ENCODE measurements around the gene C7. TPM values are rescaled to one million over a fixed set of nuclear protein-coding genes. Genes with fewer than 3 reads are reported as not detected.
A peak's percentile ranks its signal among the peaks of the same experiment; 100 is the strongest.
"Not testable (repeated sequence)": the region's sequence is repeated elsewhere in the genome, so short reads cannot be mapped to it uniquely, and the experiment has no call there.

Gene C7
- total and polyA plus RNA-seq, 2 experiments from 2014 or later = 5.3 to 43.5 TPM

DNA sequence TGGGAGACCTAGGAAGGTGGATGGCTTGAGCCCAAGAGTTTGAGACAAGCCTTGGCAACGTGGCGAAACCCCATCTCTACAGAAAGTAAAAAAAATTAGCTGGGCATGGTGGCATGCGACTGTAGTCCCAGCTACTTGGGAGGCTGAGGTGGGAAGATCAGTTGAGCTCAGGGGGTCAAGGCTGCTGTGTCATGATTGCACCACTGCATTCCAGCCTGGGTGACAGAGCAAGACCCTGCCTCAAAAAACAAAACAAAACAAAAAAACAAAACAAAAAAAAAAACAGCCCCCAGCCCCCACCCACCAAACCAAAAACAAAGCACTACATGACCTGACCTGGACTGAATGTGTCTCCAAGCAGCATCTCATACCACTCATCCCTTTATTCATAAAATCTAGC, 33.3 kb upstream of the C7 start:
- Histone ChIP-seq H3K4me2 (no peak overlapping the region), H3K9me3 (ENCODE audit: low read depth) (no peaks in the 10 kb centered on the region), H2AFZ (no peak overlapping the region), H3K27me3 (no peaks in the 10 kb centered on the region), H3K36me3 (replicated peaks; ENCODE audit: insufficient read depth, low read depth) (no peaks in the 10 kb centered on the region), H3K79me2 (no peaks in the 10 kb centered on the region), H3K27ac (no peak overlapping the region), H3K4me3 (no peak overlapping the region), H3K9me2 (replicated peaks; ENCODE audit: insufficient read depth) (no peaks in the 10 kb centered on the region), H4K20me1 (ENCODE audit: insufficient read depth, poor library complexity, severe bottlenecking) (no peaks in the 10 kb centered on the region), H3K4me1 (ENCODE audit: insufficient read depth) (no peaks in the 10 kb centered on the region)
- DNase-seq (ENCODE audit: low spot score) = no peak
- no peak for TF ChIP-seq EZH2 (IDR thresholded peaks at IDR 0.05; ENCODE audit: borderline replicate concordance)
- no peak for TF ChIP-seq EZH2phosphoT487 (IDR thresholded peaks at IDR 0.05; ENCODE audit: low read depth, severe bottlenecking, unreplicated experiment)
- TF ChIP-seq, protein P1, sequence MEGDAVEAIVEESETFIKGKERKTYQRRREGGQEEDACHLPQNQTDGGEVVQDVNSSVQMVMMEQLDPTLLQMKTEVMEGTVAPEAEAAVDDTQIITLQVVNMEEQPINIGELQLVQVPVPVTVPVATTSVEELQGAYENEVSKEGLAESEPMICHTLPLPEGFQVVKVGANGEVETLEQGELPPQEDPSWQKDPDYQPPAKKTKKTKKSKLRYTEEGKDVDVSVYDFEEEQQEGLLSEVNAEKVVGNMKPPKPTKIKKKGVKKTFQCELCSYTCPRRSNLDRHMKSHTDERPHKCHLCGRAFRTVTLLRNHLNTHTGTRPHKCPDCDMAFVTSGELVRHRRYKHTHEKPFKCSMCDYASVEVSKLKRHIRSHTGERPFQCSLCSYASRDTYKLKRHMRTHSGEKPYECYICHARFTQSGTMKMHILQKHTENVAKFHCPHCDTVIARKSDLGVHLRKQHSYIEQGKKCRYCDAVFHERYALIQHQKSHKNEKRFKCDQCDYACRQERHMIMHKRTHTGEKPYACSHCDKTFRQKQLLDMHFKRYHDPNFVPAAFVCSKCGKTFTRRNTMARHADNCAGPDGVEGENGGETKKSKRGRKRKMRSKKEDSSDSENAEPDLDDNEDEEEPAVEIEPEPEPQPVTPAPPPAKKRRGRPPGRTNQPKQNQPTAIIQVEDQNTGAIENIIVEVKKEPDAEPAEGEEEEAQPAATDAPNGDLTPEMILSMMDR (IDR thresholded peaks at IDR 0.05; ENCODE audit: poor library complexity) = no peak
- WGBS (ENCODE audit: low lambda C conversion rate, missing lambda C conversion rate) = 97% methylated on average over 3 of the region's 3 CpGs

DNA sequence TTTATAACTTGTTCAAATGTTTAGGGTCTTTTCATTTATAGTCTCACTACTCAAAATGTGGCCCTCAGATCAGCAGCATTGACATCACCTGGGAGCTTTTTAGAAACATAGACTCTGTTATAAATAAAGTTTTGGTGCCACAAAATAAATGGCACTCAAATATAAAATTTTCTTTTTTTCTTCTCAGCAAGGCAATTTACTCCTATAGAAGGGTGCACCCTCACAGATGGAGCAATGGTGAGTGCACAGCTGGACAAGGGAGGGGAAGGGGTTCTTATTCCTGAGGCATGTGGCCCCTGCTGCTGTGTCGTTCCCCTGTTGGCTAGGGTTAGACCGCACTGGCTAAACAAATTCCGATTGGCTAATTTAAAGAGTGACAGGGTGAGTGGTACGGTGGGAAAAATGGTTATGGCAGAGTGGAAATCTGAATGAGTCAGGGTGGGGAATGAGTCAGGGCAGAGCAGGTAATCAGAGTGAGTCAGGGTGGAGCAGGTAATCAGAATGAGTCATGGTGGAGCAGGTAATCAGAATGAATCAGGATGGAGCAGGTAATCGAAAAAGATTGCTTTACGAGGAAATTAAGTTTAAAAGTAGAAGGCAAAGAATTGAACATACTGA, 31.8 kb upstream of the C7 start:
- Histone ChIP-seq H3K36me3 (replicated peaks; ENCODE audit: insufficient read depth, low read depth) (no peaks in the 10 kb centered on the region), H3K4me1 (ENCODE audit: insufficient read depth) (no peaks in the 10 kb centered on the region), H3K27ac (no peak overlapping the region), H3K27me3 (no peaks in the 10 kb centered on the region), H3K4me2 (no peak overlapping the region), H2AFZ (no peak overlapping the region), H3K79me2 (no peaks in the 10 kb centered on the region), H3K9me2 (replicated peaks; ENCODE audit: insufficient read depth) (no peaks in the 10 kb centered on the region), H3K9me3 (ENCODE audit: low read depth) (no peaks in the 10 kb centered on the region), H3K4me3 (no peak overlapping the region), H4K20me1 (ENCODE audit: insufficient read depth, poor library complexity, severe bottlenecking) (no peaks in the 10 kb centered on the region)
- TF ChIP-seq EZH2phosphoT487 (IDR thresholded peaks at IDR 0.05; ENCODE audit: low read depth, severe bottlenecking, unreplicated experiment) = no peak
- WGBS (ENCODE audit: low lambda C conversion rate, missing lambda C conversion rate) = 85% methylated on average over 6 of the region's 6 CpGs
- no peak for DNase-seq (ENCODE audit: low spot score)

- H3K4me1 ChIP-seq (ENCODE audit: insufficient read depth) = no peaks in the 10 kb centered on the region
- H3K9me3 ChIP-seq (ENCODE audit: low read depth) = no peaks in the 10 kb centered on the region
- no peaks in the 10 kb centered on the region for H3K79me2 ChIP-seq
- no peaks in the 10 kb centered on the region for H4K20me1 ChIP-seq (ENCODE audit: insufficient read depth, poor library complexity, severe bottlenecking)
- H3K9me2 ChIP-seq (replicated peaks; ENCODE audit: insufficient read depth) = no peaks in the 10 kb centered on the region
- H2AFZ ChIP-seq = no peak overlapping the region
- TF ChIP-seq, protein P1 (IDR thresholded peaks at IDR 0.05; ENCODE audit: poor library complexity) = peak; percentile 71
- TF ChIP-seq EZH2phosphoT487 (IDR thresholded peaks at IDR 0.05; ENCODE audit: low read depth, severe bottlenecking, unreplicated experiment) (no peak), EZH2 (IDR thresholded peaks at IDR 0.05; ENCODE audit: borderline replicate concordance) (no peak)
- DNase-seq (ENCODE audit: low spot score) = peak; percentile 13
- no peak overlapping the region for H3K27ac ChIP-seq
- H3K27me3 ChIP-seq = no peaks in the 10 kb centered on the region
- 47% methylated on average over 10 of the region's 10 CpGs for WGBS (ENCODE audit: low lambda C conversion rate, missing lambda C conversion rate)
- no peak overlapping the region for H3K4me2 ChIP-seq
- no peak overlapping the region for H3K4me3 ChIP-seq
- H3K36me3 ChIP-seq (replicated peaks; ENCODE audit: insufficient read depth, low read depth) = no peaks in the 10 kb centered on the region
These were observed 29.9 kb upstream of the C7 start for GRCh38 chr5:40879163-40879942.

GRCh38 chr5:40882291-40882690, 27.0 kb upstream of the C7 start:
- 93% methylated on average over 4 of the region's 4 CpGs for WGBS (ENCODE audit: low lambda C conversion rate, missing lambda C conversion rate)
- Histone ChIP-seq H3K27me3 (no peaks in the 10 kb centered on the region), H3K4me1 (ENCODE audit: insufficient read depth) (no peaks in the 10 kb centered on the region), H4K20me1 (ENCODE audit: insufficient read depth, poor library complexity, severe bottlenecking) (no peaks in the 10 kb centered on the region), H3K36me3 (replicated peaks; ENCODE audit: insufficient read depth, low read depth) (no peaks in the 10 kb centered on the region), H3K9me3 (ENCODE audit: low read depth) (no peaks in the 10 kb centered on the region), H3K4me3 (no peak overlapping the region), H2AFZ (no peak overlapping the region), H3K4me2 (no peak overlapping the region), H3K9me2 (replicated peaks; ENCODE audit: insufficient read depth) (no peaks in the 10 kb centered on the region), H3K79me2 (no peaks in the 10 kb centered on the region), H3K27ac (no peak overlapping the region)
- TF ChIP-seq, protein P1 (IDR thresholded peaks at IDR 0.05; ENCODE audit: poor library complexity) = no peak
- TF ChIP-seq EZH2 (IDR thresholded peaks at IDR 0.05; ENCODE audit: borderline replicate concordance) = no peak
- no peak for TF ChIP-seq EZH2phosphoT487 (IDR thresholded peaks at IDR 0.05; ENCODE audit: low read depth, severe bottlenecking, unreplicated experiment)
- no peak for DNase-seq (ENCODE audit: low spot score)

DNA sequence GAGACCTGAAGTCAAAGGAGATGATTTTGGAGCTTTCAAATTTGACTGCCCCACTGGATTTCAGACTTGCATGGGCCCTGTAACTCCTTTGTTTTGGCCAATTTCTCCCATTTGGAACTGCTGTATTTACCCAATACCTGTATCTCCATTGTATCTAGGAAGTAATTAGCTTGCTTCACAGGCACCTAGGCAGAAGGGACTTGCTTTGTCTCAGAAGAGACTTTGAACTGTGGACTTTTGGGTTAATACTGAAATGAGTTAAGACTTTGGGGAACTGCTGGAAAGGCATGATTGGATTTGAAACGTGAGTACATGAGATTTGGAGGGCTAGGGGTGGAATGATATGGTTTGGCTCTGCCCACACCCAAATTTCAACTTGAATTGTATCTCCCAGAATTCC, 26.2 kb upstream of the C7 start:
- H3K9me2 ChIP-seq (replicated peaks; ENCODE audit: insufficient read depth); H3K4me3 ChIP-seq; H3K4me1 ChIP-seq (ENCODE audit: insufficient read depth); H3K79me2 ChIP-seq; H2AFZ ChIP-seq; DNase-seq (ENCODE audit: low spot score); H3K36me3 ChIP-seq (replicated peaks; ENCODE audit: insufficient read depth, low read depth); H4K20me1 ChIP-seq (ENCODE audit: insufficient read depth, poor library complexity, severe bottlenecking); H3K27me3 ChIP-seq; H3K9me3 ChIP-seq (ENCODE audit: low read depth): not testable (repeated sequence)
- Histone ChIP-seq H3K27ac (peak overlapping the region; percentile 21), H3K4me2 (peak overlapping the region; percentile 52)
- 13% methylated on average over 1 of the region's 1 CpG for WGBS (ENCODE audit: low lambda C conversion rate, missing lambda C conversion rate)
